HCT116 (cell line): ENCODE results near the gene SLC25A21.

ENCODE experiments used
- CEBPB ChIP-seq: IDR thresholded peaks from 2 replicates; pipeline ENCODE4 v1.6.1; 2012; ENCODE audit warnings: low read depth
- CTCF ChIP-seq, 3 experiments: fragments of 200-600 bp in 1 of 3; sonication (generic) in 1 of 3; IDR thresholded peaks in 2 of 3; conservative IDR thresholded peaks in 1 of 3; 2 replicates each; pipeline ENCODE4 v1.5.1; 2012 to 2017; ENCODE audit warnings: low read depth in 2 of 3, low read length in 2 of 3, antibody characterized with exemption in 1 of 3, borderline replicate concordance in 1 of 3, control low read depth in 1 of 3, mild to moderate bottlenecking in 1 of 3, mixed read lengths in 1 of 3, mixed run types in 1 of 3, moderate library complexity in 1 of 3; ENCODE audit not compliant: insufficient read depth in 1 of 3
- EGR1 ChIP-seq: IDR thresholded peaks from 2 replicates; pipeline ENCODE4 v1.6.1; 2012; ENCODE audit warnings: low read depth
- ELF1 ChIP-seq: IDR thresholded peaks from 2 replicates; pipeline ENCODE4 v1.6.1; 2012; ENCODE audit warnings: low read depth, borderline replicate concordance
- MAX ChIP-seq: IDR thresholded peaks from 2 replicates; pipeline ENCODE4 v1.6.1; 2012
- POLR2A ChIP-seq: IDR thresholded peaks from 2 replicates; pipeline ENCODE4 v1.7.0; 2011; ENCODE audit warnings: borderline replicate concordance; ENCODE audit not compliant: insufficient read depth, insufficient read length; ENCODE audit errors: extremely low read depth
- POLR2AphosphoS5 ChIP-seq: IDR thresholded peaks from 2 replicates; pipeline ENCODE4 v1.6.1; 2011; ENCODE audit warnings: mild to moderate bottlenecking, low read depth, low read length, moderate library complexity
- RAD21 ChIP-seq: IDR thresholded peaks from 2 replicates; pipeline ENCODE4 v1.6.1; 2012; ENCODE audit warnings: low read depth, mild to moderate bottlenecking
- ZFX ChIP-seq: fragments of 450-650 bp; IDR thresholded peaks from 2 replicates; pipeline ENCODE4 v1.6.1; 2017

GRCh38 chr14:36665887-36666415 lies 506.5 kb downstream of the SLC25A21 start:
- TF ChIP-seq ELF1 (no peak), CEBPB (no peak), ZFX (no peak), POLR2AphosphoS5 (no peak), CTCF (IDR thresholded peaks at IDR 0.05 in 2 of 3, conservative IDR thresholded peaks at IDR 0.05 in 1 of 3; ENCODE audit: borderline replicate concordance in 1 of 3, insufficient read depth in 1 of 3, low read depth in 2 of 3, low read length in 2 of 3) (no peak), EGR1 (no peak), MAX (no peak), RAD21 (no peak), POLR2A (no peak)
